Embryonic facial prominence (tissue), 1 donor: ENCODE results near the gene MED15.
A peak's percentile ranks its signal among the peaks of the same experiment; 100 is the strongest.
"Not testable (repeated sequence)": the region's sequence is repeated elsewhere in the genome, so short reads cannot be mapped to it uniquely, and the experiment has no call there.

Experiments used
- DNase-seq: peaks from one replicate; pipeline ENCODE4 v3.0.0-alpha.2; 2016; ENCODE audit errors: extremely low spot score

The MED15 gene

GRCh38 chr22:20483143-20483506, 24.3 kb upstream of the MED15 start:
- not testable (repeated sequence) for DNase-seq

GRCh38 chr22:20483771-20484170, 23.6 kb upstream of the MED15 start:
- DNase-seq: no peak

- no peak for DNase-seq
Observed at GRCh38 chr22:20484948-20485683, 22.3 kb upstream of the MED15 start.

GRCh38 chr22:20486229-20486628, 21.2 kb upstream of the MED15 start:
- DNase-seq: no peak

GRCh38 chr22:20487715-20488114, 19.7 kb upstream of the MED15 start:
- DNase-seq: no peak

- DNase-seq: no peak
Observed at GRCh38 chr22:20488946-20489345, 18.5 kb upstream of the MED15 start.

- no peak for DNase-seq
Observed at GRCh38 chr22:20490183-20490940, 17.0 kb upstream of the MED15 start.

GRCh38 chr22:20490941-20491307, 16.5 kb upstream of the MED15 start:
- no peak for DNase-seq

GRCh38 chr22:20491346-20491745, 16.1 kb upstream of the MED15 start:
- no peak for DNase-seq

- DNase-seq: no peak
Observed at GRCh38 chr22:20494978-20495860, 12.2 kb upstream of the MED15 start, which contains the start of gene KLHL22. Gene KLHL22 (minus strand): TSS chr22:20495795. CDS start chr22:20489211, 6,584 bp downstream.

- DNase-seq: peak; percentile 73
Observed at GRCh38 chr22:20495861-20496681, 11.3 kb upstream of the MED15 start.

GRCh38 chr22:20497426-20497825, 10.0 kb upstream of the MED15 start:
- no peak for DNase-seq

GRCh38 chr22:20498913-20499312, 8.5 kb upstream of the MED15 start:
- no peak for DNase-seq

- DNase-seq: no peak
Observed at GRCh38 chr22:20499769-20500168, 7.6 kb upstream of the MED15 start.

- no peak for DNase-seq
Observed at GRCh38 chr22:20503816-20504215, 3.6 kb upstream of the MED15 start.

GRCh38 chr22:20504293-20504922, 3.0 kb upstream of the MED15 start:
- DNase-seq: not testable (repeated sequence)

GRCh38 chr22:20506543-20507252, 712 bp upstream of the MED15 start:
- no peak for DNase-seq

GRCh38 chr22:20508067-20508755, 801 bp downstream of the MED15 start:
- DNase-seq: not testable (repeated sequence)

GRCh38 chr22:20508815-20509271, 1.4 kb downstream of the MED15 start:
- DNase-seq: no peak
